Measurements from ENCODE around the gene CD320.
A peak's percentile ranks its signal among the peaks of the same experiment; 100 is the strongest.
"Not testable (repeated sequence)": the region's sequence is repeated elsewhere in the genome, so short reads cannot be mapped to it uniquely, and the experiment has no call there.

CD320 gene

GRCh38 chr19:8307965-8308866 lies at the start of gene CD320:
Gene CD320 (minus strand): TSS chr19:8308358. CDS start chr19:8308290, 68 bp downstream.
- peak; percentile 84 for DNase-seq (ENCODE audit: low spot score)

- no peak for DNase-seq (ENCODE audit: low spot score)
Observed at GRCh38 chr19:8357007-8357521, 48.9 kb upstream of the CD320 start.

GRCh38 chr19:8355631-8356402 lies 47.7 kb upstream of the CD320 start:
- no peak for DNase-seq (ENCODE audit: low spot score)

DNA sequence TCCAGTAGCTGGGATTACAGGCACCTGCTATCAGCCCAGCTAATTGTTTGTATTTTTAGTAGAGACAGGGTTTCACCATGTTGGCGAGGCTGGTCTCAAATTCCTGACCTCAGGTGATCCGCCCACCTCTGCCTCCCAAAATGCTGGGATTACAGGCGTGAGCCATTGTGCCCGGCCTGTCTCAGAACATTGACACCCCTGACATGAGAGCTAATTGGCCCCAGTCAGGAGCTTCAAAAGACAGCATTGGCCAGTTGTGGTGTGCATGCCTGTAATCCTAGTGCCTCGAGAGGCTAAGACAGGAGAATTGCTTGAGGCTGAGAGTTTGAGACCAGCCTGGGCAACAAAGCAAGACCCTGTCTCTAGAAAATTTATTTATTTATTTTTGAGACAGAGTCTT lies 44.7 kb upstream of the CD320 start:
- DNase-seq (ENCODE audit: low spot score), result not testable (repeated sequence)

DNA sequence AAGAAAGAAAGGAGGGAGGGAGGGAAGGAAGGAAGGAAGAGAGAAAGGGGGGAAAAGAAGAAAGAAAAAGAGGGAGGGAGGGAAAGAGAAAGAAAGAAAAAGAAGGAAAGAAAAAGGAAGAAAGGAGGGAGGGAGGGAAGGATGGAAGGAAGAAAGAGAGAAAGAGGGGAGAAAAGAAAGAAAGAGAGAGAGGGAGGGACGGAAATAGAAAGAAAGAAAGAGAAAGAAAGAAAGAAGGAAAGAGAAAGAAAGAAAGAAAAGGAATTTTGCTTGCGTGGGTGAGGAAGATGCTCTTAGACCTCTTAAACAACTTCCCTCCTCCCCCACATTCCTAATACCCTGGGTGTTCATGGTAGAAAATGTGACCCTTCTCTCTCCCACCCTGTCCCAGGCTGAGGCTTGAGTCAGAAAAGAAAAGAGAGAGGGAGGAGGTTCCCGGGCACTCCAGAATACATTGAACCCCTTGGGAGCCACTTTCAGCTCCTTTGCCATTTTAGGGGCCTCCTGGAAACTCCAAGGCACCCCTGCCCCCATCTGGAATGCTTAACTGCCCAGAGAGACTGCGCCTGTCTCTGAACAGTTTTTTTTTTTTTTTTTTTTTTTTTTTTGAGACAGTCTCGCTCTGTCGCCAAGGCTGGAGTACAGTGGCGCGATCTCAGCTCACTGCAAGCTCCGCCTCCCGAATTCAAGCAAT lies 44.1 kb upstream of the CD320 start:
- no peak for DNase-seq (ENCODE audit: low spot score)

GRCh38 chr19:8349629-8350372 lies 41.6 kb upstream of the CD320 start:
- DNase-seq (ENCODE audit: low spot score), result not testable (repeated sequence)

- no peak for DNase-seq (ENCODE audit: low spot score)
Observed at GRCh38 chr19:8343483-8343844, 35.3 kb upstream of the CD320 start.

GRCh38 chr19:8342684-8343482 lies 34.7 kb upstream of the CD320 start, which contains the start of gene KANK3:
Gene KANK3 (minus strand): TSS chr19:8343262. CDS start chr19:8337828, 5,434 bp downstream.
- peak; percentile 95 for DNase-seq (ENCODE audit: low spot score)

- DNase-seq (ENCODE audit: low spot score), result no peak
Observed at GRCh38 chr19:8342316-8342683, 34.1 kb upstream of the CD320 start.

DNA sequence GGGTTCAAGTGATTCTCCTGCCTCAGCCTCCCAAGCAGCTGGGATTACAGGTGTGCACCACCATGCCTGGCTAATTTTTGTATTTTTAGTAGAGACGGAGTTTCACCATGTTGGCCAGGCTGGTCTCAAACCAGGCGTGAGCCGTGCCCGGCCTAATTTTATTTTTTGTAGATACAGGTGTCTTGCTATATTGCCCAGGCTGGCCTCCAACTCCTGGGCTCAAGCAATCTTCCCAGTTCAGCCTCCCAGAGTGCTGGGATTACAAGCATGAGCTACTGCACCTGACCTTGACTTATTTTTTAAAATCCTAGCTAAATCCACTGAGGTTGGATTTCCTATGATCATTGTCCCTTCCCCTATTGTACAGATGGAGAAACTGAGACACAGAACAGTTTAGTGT lies 33.3 kb upstream of the CD320 start:
- DNase-seq (ENCODE audit: low spot score), result not testable (repeated sequence)

DNA sequence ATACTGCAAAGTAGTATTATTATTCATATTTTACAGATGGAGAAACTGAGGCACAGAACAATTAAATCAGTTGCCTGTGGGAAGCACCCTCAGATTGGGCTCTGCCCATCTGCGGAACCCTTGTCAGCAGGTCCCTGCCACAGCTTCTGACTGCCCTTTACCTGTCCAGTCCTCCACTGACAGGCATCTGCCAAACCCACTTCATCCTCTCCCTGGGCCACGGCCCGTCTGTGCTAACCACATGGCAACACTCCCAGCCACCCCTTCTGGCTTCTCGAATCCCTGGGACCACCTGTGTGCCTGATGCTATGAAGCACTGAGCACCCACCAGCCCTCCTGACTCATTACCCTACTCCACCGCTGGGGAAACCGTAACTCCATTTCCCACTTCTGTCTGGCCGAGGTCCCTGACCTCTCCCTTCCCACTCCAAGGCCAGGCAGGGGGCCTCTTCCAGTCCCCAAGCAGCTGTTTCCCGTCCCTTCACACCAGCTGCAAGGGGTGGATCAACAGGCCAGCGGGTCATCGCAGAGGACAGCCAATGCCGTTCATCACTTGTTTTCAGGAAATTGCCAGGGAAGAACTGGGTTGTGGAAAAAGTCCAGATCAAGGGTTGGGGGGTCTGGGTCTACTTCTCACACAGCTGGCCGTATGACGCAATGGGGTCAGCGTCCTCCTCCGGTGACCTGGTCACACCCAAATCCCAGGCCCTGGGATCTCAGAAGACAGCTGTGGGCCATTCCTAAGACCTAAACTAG lies 32.4 kb upstream of the CD320 start:
- DNase-seq (ENCODE audit: low spot score), result no peak

DNA sequence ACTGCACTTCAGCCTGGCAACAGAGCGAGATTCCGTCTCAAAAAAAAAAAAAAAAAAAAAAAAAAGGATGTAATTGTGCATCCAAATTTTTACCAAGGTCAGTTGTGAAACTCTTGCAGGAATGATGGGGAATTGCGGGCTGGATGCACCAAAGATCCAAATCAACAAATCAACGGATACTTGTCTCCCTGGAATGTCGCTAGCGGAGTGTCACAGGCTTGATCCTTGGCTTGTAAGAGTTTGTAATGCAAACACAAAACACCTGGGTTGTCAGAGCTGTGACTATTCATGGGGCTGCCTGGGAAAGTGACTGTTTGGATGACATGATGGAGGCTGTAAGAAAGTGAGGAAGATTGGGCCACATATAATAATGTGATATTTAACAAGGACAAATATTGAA lies 30.7 kb upstream of the CD320 start:
- no peak for DNase-seq (ENCODE audit: low spot score)

GRCh38 chr19:8337728-8338127 lies 29.6 kb upstream of the CD320 start:
- no peak for DNase-seq (ENCODE audit: low spot score)

DNA sequence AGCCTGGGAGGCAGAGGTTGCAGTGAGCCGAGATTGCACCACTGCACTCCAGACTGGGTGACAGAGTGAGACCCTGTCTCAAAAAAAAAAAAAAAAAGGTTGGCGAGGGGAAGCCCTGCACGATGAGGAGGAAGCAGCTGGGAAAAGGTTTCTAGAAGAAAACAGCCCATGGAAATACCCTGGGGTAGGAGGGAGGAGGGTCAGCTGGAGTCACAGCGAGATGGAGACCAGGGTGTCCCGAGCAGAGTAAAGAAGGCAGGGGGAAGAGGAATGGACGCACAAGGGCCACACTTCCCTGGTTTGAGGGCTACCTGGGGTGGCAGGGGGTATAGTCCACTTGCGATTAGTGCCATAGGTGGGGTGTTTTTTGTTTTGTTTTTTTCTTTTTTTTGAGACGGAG lies 28.5 kb upstream of the CD320 start:
- no peak for DNase-seq (ENCODE audit: low spot score)

GRCh38 chr19:8336072-8336569 lies 28.0 kb upstream of the CD320 start:
- no peak for DNase-seq (ENCODE audit: low spot score)

DNA sequence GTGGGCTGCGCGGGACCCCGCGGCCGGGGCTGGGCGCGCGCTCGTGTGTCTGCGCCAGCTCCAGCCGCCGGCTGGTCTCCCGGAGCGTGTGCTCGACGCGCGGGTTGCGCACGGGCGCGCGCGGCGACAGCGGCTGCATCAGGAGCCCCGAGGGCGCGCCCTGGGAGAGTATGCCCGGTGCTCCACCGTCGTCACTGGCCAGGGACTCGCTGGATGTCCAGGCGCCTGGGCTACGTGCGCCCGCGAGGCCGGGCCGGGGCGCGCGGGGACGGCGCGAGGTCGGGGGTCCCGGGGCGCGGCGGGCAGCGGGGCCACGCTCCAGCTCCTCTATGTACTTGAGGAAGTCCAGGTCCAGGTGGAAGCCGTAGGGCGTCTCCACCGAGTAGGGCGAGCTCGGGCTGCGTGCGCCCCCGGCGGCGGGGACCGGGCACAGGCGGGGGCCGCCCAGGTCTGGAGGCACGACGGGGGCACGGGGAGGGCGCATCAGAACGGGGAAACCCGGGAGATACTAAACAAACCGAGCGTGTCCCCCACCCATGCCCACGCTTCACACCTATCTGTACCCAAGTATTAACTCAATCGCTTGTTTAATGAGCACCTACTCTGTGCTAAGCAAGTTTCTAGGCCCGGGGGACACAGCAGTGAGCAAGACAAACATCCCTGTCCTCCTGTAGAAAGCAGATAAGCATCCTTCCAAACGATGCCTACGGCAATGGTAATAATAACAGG lies 27.3 kb upstream of the CD320 start:
- no peak for DNase-seq (ENCODE audit: low spot score)

DNA sequence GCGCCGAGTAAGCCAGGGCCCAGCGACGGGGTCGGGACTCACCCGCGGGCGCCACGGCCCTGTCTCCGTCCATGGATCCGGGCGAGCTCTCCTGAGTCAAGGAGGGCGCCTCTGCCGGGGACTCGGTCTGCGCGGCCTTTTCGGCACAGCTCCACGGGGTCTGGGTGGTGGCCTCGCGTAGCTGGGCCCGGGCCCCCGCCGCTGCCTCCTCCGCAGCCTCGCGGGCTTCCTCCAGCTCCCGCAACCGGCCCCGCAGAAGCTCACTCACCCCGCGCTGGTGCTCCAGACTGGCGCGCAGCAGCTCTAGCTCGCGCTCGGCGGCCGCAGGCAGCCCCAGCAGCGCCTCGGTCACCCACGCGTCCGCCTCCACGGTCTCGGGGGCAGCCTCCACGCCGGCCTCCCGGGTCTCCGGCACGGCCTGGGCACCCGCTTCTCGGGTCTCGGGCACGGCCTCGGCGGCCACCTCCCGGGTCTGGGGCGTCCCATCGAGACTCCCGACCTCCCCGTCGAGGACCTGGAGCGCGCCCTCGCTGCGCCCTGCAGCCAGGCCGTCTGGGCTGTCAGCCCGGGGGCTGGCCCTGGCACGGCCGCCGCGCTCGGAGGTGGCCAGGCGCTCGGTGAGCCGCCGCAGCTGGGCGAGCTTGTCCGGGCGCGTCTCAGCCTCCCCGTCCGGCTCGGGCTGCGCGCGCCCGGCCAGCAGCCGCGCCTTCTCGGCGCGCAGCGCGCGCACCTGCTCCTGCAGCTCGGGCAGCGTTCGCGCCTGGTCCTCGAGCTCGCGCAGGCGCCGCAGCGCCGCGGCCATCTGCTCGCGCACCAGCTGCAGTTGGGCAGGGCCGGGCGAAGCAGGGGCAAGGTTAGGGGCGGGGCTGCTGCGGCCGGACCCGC lies 26.5 kb upstream of the CD320 start:
- DNase-seq (ENCODE audit: low spot score), result no peak

All from CD4-positive, alpha-beta T cell treated with Interleukin-2 at 100 ng/mL for 4 hours (primary cell).